Tibial nerve (tissue), 3 donors: ENCODE data around the gene KCNRG.

Source experiments
- CTCF ChIP-seq, 5 experiments: fragments of 200-600 bp in 3 of 5; fragments of 450-650 bp in 2 of 5; sonication (generic) in 3 of 5; IDR thresholded peaks; one replicate each; pipeline ENCODE4 v1.5.1; 2016 to 2019; ENCODE audit warnings: antibody characterized with exemption in 5 of 5, mild to moderate bottlenecking in 3 of 5, moderate library complexity in 2 of 5
- POLR2A ChIP-seq, 2 donors: fragments of 450-650 bp; IDR thresholded peaks; one replicate each; pipeline ENCODE4 v1.6.1; 2017; ENCODE audit warnings: antibody characterized with exemption in 2 of 2, mild to moderate bottlenecking in 2 of 2, moderate library complexity in 2 of 2

GRCh38 chr13:50068508-50068907, 53.3 kb downstream of the KCNRG start:
- no peak for TF ChIP-seq CTCF (IDR thresholded peaks at IDR 0.05)
- no peak for TF ChIP-seq POLR2A (IDR thresholded peaks at IDR 0.05)
